ENCODE data around the gene MPP7.

Gene MPP7

DNA sequence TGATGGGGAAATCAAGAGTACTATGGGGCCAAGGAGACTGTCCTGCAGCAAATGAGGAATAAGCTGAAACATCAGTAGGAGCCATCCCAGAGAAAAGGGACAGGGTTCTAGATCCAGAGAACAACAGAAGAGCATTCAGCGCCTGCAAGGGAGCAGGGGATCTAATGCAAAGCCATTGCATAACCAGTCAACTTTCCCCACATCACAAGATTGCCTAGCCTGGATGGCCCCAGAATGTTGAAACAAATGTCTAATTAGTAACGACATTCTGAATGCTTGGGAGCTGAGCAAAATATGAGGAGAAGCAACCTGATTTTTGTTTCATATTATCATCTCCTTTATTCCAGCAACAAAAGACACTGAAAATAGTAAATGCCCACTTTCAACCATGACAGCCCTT lies 2.7 kb upstream of the MPP7 start:
- no peak for DNase-seq (ENCODE audit: low read depth)

DNA sequence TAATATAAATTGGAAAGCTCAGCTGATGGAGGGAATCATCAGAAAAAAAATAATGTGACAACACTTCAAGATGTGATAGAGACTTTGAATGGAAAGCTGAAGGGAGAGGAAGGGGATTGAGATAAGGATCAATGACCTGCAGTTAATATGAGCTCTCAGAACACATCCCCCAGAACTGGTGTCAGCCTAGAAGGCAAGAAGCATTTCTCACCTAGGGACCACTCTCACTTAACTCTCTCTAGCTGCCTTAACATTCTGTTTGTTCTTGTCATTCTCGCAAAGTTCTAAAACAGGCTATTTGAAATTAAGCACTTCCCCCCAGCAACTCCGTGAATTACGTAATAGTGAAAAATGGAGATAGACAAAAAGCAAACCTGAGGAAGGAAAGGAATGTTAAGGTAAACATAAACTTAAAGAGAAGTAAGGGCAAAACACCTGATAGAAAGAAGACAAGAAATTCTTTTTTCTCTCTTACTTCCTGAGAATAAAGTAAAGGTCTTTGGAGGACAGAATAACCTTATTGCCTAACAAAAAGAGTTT lies 1.2 kb upstream of the MPP7 start:
- DNase-seq (ENCODE audit: low read depth), result no peak

DNA sequence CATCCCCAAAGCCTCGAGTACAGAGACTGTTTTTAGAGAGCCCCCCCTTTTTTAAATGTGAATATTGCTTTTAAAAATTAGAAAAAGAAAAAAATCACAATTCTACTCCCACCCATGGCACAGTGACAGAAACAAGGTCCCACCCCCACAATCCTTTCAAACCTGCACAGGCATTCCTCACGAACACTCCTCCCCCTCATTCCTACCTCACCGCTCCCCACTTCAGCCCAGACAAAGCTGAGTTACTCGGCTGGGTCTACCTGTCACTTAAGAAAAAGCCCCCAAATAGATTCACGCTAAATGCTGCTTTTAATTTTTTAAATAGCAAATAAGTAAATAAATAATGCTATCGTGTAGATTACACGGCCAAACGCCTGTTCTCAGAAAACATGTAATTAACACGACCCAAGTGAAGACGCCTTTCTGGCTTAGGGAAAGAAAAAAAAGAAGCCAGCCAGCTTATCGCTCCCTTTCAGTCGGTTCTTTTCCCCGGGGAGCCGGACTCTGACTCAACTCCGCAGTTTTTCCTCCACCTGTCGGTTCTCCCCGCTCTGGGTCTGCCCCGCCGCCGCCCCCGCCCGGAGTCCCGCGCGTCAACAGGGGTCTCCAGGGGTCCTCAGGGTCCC lies 739 bp downstream of the MPP7 start:
- no peak for DNase-seq (ENCODE audit: low read depth)

DNA sequence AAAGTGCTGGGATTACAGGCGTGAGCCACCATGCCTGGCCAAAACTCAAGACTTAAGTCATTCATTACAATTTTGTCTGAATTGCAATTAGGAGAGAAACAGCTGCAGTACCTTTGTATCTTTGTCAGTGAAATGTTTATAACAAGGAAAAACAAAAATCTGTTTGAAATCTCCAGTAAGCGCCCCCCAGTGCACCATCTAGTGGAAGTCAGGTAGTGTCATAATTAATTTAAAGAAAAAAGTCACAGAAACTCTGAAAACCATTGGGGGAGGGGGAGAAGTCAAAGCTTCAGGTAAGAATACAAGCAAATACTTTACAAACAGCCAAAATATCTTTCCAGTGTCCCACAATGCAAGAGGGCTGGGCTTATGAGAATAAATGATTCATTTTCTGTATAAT lies 2.8 kb downstream of the MPP7 start:
- DNase-seq (ENCODE audit: low read depth), result no peak

DNA sequence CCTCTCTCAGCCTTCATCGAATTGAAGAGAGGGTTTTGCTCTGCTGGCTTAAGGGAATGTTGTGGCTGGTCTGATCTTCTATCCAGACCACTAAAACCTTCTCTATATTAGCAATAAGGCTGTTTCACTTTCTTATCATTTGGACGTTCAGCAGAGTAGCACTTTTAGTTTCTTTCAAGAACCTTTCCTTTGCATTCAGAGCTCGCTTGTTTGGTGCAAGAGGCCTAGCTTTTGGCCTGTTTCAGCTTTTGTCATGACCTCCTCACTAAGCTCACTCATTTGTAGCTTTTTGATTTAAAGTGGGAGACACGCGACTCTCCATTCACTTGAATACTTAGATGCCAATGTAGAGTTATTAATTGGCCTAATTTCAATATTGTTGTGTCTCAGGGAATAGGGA lies 3.9 kb downstream of the MPP7 start:
- no peak for DNase-seq (ENCODE audit: low read depth)

DNA sequence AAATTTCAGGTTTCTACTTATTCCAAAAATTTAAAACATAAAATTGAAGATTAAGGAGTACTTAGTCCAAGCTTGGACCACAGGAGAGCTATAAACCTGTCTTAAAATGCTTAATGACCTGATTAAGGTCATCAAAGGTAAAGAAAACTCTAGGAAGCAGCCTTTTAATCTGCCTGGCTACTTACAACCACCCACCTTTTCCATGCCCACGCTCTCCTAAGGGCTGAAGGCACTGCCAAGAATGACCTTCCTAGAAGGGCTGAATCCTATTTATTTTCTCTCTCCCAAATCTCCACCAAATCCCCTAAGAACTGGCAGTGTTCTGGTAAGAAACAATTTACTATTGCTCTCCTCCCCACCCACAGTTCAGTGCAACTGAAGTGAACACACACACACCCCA lies 6.8 kb downstream of the MPP7 start:
- DNase-seq (ENCODE audit: low read depth), result no peak

DNA sequence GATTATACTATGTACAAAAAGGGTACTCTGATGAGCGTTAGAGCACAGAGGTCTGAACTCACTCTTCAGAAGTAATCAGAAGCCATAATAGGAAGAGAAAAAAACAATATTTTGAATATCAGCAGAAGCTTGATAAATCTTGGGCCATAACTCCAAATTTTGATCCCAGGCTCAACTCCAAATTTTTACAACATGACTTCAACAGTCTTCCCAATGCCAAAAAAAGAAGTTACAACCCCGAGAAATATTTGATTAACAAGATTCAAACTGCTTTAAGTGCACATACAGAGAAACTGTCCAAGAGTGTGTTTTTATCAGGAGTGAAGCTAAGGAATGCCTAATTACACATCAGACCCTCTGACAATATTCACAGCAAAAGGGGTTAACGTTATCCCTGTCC lies 7.5 kb downstream of the MPP7 start:
- no peak for DNase-seq (ENCODE audit: low read depth)

DNA sequence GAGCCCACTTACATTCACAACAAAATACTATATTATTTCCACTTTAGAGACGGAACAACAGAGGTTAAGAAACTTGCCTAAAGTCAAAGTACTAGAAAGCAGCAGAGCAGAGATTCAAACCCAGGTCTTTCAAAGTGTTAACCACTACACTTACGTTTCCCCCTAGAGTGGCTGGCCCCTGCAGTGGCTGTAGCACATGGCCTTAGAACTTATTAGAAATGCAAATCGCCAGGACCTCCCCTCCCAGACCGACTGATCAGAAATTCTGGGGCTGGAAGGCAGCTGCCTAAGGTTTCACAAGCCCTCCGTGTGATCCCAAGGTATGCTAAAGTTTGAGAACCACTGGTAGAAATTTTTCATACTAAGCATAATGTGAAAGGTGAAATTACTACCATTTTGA lies 8.1 kb downstream of the MPP7 start:
- DNase-seq (ENCODE audit: low read depth), result no peak

DNA sequence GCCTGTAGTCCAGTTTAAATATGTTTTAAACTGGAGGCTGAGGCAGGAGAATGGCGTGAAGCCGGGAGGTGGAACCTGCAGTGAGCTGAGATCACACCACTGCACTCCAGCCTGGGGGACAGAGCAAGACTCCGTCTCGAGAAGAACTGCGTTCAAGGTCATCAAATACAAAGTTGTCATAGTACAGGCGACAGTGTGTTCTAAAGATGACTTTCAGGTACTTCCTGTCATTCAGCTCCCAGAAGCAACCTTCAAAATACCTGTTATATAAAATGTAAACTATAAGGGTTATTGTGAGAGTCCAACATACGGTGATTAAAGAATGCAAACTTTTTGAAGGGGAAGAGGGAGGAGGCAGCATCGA lies 8.7 kb downstream of the MPP7 start:
- no peak for DNase-seq (ENCODE audit: low read depth)

DNA sequence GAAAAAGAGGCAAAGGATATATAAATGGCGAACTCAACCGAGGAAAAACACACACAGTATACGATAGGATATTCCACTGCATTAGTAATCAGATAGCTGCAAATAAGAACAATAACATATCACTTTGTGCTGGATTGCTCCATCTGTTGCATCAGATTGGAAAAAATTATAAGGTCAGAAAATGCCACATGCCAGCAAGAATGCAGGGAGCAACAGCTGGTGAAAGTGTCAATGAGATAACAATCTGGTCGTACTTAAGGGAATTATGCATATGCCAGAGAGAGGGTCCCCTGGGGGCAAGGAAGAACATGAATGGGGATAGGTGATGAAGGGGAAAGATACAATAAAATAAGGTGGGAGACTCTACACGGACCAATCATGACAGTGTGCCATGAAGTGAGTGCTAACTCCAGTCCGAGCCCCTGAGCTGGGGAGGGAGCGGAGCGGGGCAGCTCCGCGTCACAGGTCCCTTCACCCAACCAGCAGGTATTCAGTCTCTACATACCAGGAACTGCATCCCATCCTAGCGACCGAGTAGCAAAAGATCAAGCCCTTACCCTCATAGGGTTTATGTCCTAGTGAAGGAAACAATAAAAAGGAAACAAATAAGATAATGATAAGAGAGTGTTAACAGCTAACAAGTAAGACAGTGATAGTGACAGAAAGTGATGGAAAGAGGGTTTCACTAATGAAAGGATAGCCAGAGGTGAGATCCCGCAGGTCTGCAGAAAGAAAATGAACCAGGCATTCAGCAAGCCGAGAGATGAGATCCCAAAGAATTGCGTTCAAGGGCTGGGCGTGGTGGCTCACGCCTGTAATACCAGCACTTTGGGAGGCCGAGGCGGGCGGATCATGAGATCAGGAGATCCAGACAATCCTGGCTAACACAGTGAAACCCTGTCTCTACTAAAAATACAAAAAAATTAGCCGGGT lies 9.4 kb downstream of the MPP7 start:
- no peak for DNase-seq (ENCODE audit: low read depth)

DNA sequence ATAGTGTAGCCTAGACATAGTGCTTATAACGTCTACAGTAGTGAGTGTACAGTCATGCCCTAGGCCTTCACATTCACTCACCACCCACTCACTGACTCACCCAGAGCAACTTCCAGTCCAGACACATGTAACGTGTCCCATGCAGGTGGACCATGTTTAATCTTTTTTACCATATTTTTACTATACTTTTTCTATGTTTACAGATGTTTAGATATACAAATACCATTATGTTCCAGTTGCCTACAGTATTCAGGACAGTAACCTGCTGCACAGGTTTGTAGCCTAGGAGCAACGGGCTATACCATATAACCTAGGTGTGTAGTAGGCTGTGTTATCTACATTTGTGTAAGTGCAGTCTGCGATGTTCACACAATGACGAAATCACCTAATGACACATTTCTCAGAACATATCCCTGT lies 11.0 kb downstream of the MPP7 start:
- no peak for DNase-seq (ENCODE audit: low read depth)

DNA sequence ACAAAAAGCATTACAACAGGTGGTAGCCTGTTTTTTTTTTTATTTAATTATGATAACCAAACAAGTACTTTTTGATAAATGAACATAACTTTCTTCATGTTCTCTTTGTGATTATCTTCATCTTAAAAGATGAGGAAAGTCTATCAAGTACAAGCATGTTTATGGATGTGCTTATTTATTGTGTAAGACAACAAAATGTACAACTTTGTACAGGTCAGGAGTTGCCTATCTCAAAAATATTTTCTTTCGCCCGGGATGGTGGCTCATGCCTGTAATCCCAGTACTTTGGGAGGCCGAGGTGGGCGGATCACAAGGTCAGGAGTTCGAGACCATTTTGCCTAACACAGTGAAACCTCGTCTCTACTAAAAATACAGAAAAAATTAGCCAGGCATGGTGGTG lies 17.0 kb downstream of the MPP7 start:
- DNase-seq (ENCODE audit: low read depth), result no peak

DNA sequence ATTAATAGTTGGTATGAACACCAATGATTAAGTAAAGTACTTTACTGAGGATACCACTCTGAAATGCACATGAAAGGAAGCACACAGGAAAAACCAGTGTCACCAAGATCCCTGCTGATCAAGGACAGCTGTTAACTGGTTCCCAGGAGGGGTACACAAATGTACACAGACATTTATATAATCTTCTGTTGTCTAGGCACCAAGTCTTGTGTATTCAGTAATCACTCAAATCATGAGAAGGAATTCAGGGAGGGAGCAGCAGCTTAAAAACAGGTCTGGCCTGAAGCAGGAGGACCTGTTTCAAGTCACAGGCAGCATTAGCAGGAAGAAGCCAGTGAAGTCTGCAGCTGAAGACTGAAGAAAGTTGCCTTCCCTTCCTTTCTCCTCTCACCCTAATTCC lies 18.7 kb downstream of the MPP7 start:
- DNase-seq (ENCODE audit: low read depth), result no peak

DNA sequence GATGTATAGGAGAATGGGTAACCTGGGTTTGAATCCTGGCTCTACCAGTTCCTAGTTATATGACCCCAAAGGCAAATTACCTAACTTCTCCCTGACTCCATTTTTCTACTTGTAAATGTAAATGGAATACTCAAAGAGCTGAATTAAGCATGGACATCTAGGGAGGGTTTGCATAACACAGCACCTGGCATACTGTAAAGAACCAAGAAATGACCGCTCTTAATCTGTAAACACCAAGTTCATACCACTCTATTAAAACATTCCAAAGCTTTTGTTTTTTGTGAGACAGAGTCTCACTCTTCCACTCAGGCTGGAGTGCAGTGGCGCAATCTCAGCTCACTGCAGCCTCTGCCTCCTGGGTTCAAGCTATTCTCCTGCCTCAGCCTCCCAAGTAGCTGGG lies 19.6 kb downstream of the MPP7 start:
- no peak for DNase-seq (ENCODE audit: low read depth)

DNA sequence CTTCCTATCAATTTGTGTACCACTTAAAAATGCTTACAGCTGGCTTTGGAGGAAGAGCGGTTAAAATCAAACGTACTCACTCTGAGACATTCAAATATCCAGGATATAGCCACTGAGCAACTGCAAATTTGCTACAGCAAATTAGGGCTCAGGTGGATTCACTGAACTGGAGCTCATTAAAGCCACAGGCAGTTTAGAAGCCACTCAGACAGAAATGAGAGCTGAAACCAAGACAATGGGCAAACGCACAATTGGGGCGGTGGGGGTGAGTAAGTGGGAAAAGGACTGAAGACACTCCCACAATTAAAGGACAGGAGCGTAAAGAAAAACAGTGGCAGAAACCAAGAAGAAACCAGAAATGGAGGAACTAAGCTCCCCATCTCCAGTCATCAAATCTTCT lies 20.5 kb downstream of the MPP7 start:
- no peak for DNase-seq (ENCODE audit: low read depth)

DNA sequence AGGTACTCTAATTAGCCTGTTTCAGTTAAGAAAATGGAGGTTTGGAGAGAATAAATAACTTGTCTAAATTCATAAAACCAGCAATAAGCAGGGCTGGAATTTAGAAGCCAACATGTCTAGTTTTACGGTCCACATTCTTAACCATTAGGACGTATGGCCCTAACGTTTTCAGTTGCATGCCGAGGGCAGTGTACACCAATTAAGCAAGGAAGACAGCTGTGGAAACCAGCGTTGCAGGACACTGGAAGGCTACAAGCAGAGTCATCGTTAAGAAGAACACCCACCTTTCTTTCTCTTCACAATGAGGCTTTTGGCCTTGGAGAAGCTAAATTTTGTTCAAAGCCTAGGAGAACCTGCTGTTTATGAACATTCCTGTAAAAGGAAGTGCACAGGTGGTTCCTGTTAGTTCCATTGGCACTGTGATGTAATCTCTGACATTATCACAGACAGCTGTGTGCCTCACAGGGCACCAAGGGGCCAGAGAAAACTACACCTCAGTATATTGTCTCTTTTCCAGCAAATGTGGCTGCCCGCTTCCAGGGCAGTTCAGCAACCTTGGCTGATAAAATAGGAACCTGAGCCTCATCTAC lies 21.0 kb downstream of the MPP7 start:
- no peak for DNase-seq (ENCODE audit: low read depth)

DNA sequence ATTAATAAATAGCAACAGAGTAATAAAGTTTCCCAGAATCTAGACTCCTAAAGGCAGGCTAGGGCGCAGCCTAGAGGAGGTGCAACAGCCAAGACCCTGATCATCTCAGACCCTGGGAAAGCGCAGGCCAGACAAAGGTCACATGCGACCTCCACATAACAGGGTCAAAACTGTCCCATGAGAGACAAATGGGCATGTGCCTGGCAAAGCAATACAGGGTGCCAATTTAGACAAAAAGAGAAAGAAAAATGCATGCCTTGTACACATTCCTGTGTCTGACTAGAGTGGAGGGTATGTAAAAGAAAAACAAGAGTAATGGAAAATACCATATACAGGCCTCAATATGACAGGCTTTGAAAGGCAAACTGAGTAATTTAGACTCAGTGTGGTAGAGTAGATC lies 22.2 kb downstream of the MPP7 start:
- DNase-seq (ENCODE audit: low read depth), result no peak

DNA sequence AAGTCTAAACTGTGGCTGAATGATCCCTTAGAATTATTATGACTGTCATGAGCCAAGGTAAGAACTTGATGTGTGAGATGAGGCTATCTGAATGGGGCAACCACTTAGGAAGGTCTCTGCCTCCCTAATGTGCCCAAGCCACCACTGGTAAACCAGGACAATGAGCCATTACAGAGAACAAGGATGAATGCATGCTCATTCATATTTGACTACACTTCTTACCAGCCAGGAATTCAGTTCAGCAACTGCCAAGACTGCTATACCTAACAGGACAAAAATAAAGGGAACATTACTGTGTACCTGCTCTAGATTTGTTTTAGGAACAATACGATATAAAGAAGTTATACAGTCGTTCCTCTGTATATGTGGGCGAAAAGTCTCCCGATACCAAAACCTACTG lies 23.0 kb downstream of the MPP7 start:
- no peak for DNase-seq (ENCODE audit: low read depth)

DNA sequence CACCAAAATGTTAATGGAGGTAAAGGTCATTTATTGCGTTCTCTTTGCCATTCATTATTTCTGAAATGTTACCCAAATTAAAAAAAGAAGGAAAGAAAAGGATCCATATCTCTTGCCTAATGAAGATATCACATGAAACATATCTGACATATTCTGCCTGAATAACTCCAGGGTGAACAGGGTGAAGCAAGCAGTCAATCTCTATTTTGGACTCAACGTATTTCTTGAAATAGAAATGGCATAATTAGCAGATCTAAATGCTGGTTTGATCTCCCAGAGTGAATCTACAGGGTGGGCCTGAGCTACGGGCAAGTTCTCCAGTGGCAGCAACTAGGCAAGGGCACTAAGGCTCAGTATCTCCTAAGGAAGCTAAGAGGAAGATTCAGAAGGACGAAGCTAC lies 24.0 kb downstream of the MPP7 start:
- no peak for DNase-seq (ENCODE audit: low read depth)

DNA sequence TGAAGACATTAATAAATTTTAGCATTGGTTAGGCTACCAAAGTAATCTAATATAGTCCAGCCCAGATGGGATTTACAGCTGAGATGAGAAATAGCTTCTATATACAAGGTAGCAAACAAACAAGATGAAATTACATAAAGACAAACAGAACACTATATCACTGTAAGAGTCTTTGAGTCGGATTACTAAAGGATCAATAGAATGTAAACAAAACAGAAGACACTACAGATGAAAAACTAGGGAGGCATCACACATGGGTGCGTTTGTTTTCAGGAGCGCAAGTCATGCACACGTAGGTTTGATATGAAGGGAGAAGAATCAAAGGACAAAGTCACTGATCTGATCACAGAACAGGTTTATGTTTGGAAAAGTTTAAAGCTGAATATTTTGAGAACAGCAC lies 26.5 kb downstream of the MPP7 start:
- no peak for DNase-seq (ENCODE audit: low read depth)

DNA sequence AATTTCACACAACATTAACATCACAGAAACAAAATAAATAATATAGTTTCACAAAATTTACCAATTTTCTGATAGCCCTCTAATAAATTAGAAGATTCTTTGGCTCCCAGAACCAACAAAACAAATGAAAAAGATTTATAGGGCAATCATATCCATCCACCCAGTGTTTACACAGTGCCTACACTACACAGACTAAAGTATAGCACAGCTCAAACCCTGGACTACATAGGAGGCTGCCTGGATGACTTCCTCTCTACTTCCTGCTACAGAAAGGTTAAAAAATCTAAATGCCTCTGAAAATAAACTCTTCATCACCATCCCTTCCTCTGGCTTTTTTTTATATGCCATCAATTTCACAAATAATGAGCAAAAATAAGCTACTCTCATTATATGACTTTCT lies 28.4 kb downstream of the MPP7 start:
- DNase-seq (ENCODE audit: low read depth), result no peak

DNA sequence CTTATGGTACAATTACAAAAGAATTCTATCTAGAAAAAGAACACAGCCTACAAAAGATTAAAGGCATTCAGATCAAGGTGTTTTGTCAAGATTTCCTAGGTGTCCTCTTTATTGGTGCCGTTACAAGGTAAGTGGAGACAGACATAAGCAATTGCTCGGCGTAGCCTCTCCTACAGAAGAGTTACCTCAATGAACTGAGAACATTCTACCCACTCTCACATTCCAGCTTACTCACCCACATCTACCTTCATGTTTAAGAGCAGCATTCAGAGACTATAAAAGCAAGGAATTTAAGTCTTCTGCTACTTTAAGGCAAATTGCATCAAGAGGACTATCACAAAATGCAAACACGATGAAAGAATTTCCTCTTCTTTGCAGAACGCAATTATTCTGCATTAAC lies 29.5 kb downstream of the MPP7 start:
- DNase-seq (ENCODE audit: low read depth), result no peak

DNA sequence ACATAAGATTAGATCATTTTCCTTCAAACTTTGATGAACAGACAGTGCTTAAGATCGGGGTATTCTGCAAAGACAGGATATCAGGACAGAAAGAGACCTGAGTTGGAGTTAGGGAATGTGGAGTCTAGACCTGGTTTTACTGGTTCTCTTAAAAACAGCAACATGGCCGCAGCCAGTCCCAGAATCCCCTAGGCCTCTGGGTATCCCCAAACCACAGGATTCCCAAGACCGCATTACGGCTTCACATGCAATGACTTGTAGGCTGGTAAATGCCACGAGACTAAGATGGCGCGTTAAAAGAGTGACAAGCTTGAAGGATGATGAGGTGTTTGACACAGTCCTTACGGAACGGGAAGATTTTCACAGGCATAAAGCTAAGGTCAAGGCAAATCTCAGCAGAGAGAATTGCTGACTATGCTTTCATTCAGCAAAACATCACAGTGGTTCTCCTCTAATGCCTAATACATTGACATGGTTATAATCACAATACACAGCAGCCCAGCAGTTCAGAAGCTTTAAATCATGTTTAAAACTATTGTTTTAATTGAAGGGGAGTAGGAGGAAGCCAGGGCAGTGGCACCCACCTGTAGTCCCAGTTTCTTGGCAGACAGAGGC lies 32.9 kb downstream of the MPP7 start:
- DNase-seq (ENCODE audit: low read depth), result no peak

All from stimulated activated CD8-positive, alpha-beta memory T cell treated with anti-CD3 and anti-CD28 coated beads, Interleukin-15, amount 100 ng/mL, for 1 hour (primary cell).